WERI-Rb-1 (cell line): ENCODE results near the gene COMTD1.

Source experiments
- DNase-seq: peaks from one replicate; pipeline ENCODE4 v3.0.0-alpha.2; 2020
- H3K27ac ChIP-seq: fragments of 250-450 bp; sonication (Bioruptor Pico); 2 replicates; pipeline ENCODE4 v1.5.1; 2020; ENCODE audit warnings: mild to moderate bottlenecking, moderate library complexity
- H3K27me3 ChIP-seq: fragments of 250-450 bp; sonication (Bioruptor Pico); 2 replicates; pipeline ENCODE4 v1.5.1; 2021; ENCODE audit warnings: mild to moderate bottlenecking, low read depth, moderate library complexity; ENCODE audit not compliant: insufficient read depth, severe bottlenecking
- H3K36me3 ChIP-seq: fragments of 250-450 bp; sonication (Bioruptor Pico); 2 replicates; pipeline ENCODE4 v1.5.1; 2020; ENCODE audit warnings: mild to moderate bottlenecking, moderate library complexity
- H3K4me3 ChIP-seq: 2 replicates; pipeline ENCODE4 v1.5.1; 2011; ENCODE audit warnings: low read depth, mild to moderate bottlenecking, control low read depth, low read length
- H3K9me3 ChIP-seq: fragments of 250-450 bp; sonication (Bioruptor Pico); 2 replicates; pipeline ENCODE4 v1.5.1; 2021; ENCODE audit warnings: mild to moderate bottlenecking, moderate library complexity; ENCODE audit not compliant: severe bottlenecking
- CTCF ChIP-seq: IDR thresholded peaks from 2 replicates; pipeline ENCODE4 v1.5.1; 2011; ENCODE audit warnings: low read depth, mild to moderate bottlenecking, control low read depth, inconsistent platforms, low read length

COMTD1 gene

GRCh38 chr10:75235375-75236177, at the start of gene COMTD1:
TSS of gene COMTD1 (minus strand) at chr10:75235957. CDS start at chr10:75235928, 29 bp downstream.
- H3K27ac ChIP-seq, result peak within 1 kb of the TSS; percentile 88

GRCh38 chr10:75283671-75284470, 48.1 kb upstream of the COMTD1 start:
- Histone ChIP-seq H3K9me3 (no peaks in the 10 kb centered on the region), H3K4me3 (peak overlapping the region; percentile 56), H3K36me3 (no peaks in the 10 kb centered on the region), H3K27ac (peak overlapping the region; percentile 70), H3K27me3 (no peaks in the 10 kb centered on the region)
- TF ChIP-seq CTCF, result no peak
- peak; percentile 67 for DNase-seq

More at GRCh38 chr10:75235375-75236177, at the start of gene COMTD1:
- Histone ChIP-seq H3K9me3 (no peaks in the 10 kb centered on the region), H3K36me3 (peaks cover 34% of the 10 kb centered on the region), H3K27me3 (no peaks in the 10 kb centered on the region), H3K4me3 (peak within 1 kb of the TSS; percentile 68)
- TF ChIP-seq CTCF, result peak; percentile 100
- peak; percentile 97 for DNase-seq

GRCh38 chr10:75283078-75283670, 47.4 kb upstream of the COMTD1 start:
- H3K9me3 ChIP-seq, result no peaks in the 10 kb centered on the region
- no peaks in the 10 kb centered on the region for H3K36me3 ChIP-seq
- peak overlapping the region; percentile 70 for H3K27ac ChIP-seq
- TF ChIP-seq CTCF, result peak; percentile 17; the same call in 1 of the 2 replicates
- H3K27me3 ChIP-seq, result no peaks in the 10 kb centered on the region
- DNase-seq, result peak; percentile 87
- H3K4me3 ChIP-seq, result peak overlapping the region; percentile 56

GRCh38 chr10:75281974-75282373, 46.2 kb upstream of the COMTD1 start:
- DNase-seq, result no peak
- Histone ChIP-seq H3K36me3 (no peaks in the 10 kb centered on the region), H3K27me3 (no peaks in the 10 kb centered on the region), H3K4me3 (no peak overlapping the region), H3K9me3 (no peaks in the 10 kb centered on the region), H3K27ac (no peak overlapping the region)
- no peak for TF ChIP-seq CTCF

GRCh38 chr10:75280236-75280635, 44.5 kb upstream of the COMTD1 start:
- no peak overlapping the region for H3K4me3 ChIP-seq
- no peaks in the 10 kb centered on the region for H3K9me3 ChIP-seq
- DNase-seq, result no peak
- TF ChIP-seq CTCF, result no peak
- no peaks in the 10 kb centered on the region for H3K27me3 ChIP-seq
- H3K36me3 ChIP-seq, result no peaks in the 10 kb centered on the region
- peak overlapping the region; percentile 16; the same call in 1 of the 2 replicates for H3K27ac ChIP-seq
